Testis (tissue), 3 donors: Measurements from ENCODE around the gene CDK18. TPM values are rescaled to one million over a fixed set of nuclear protein-coding genes. Genes with fewer than 3 reads are reported as not detected.

Source experiments
- DNase-seq: peaks from one replicate; pipeline ENCODE4 v3.0.0-alpha.2; 2019
- H3K27ac ChIP-seq, 2 donors: fragments of 200-600 bp; sonication (generic); one replicate each; pipeline ENCODE4 v1.5.1; 2019
- H3K27me3 ChIP-seq: fragments of 200-600 bp; sonication (generic); one replicate; pipeline ENCODE4 v1.5.1; 2019
- H3K36me3 ChIP-seq: fragments of 200-600 bp; sonication (generic); one replicate; pipeline ENCODE4 v1.5.1; 2017; ENCODE audit warnings: low read depth; ENCODE audit errors: missing control alignments
- H3K4me1 ChIP-seq: fragments of 200-600 bp; sonication (generic); one replicate; pipeline ENCODE4 v1.5.1; 2019
- H3K4me3 ChIP-seq, 2 donors: fragments of 200-600 bp; sonication (generic); one replicate each; pipeline ENCODE4 v1.5.1; 2017 to 2019
- H3K9me3 ChIP-seq: fragments of 200-600 bp; sonication (generic); one replicate; pipeline ENCODE4 v1.5.1; 2017
- POLR2A ChIP-seq: fragments of 450-650 bp; IDR thresholded peaks from one replicate; pipeline ENCODE4 v1.6.1; 2017; ENCODE audit warnings: antibody characterized with exemption, mild to moderate bottlenecking, moderate library complexity
- WGBS, 2 donors: methylation state at CpG; one replicate each; pipeline ENCODE4 v1.1.5; 2018; 5-methylcytosine and 5-hydroxymethylcytosine counted together
- intact Hi-C: fragments of 100-400 bp; cut with DNase I; formaldehyde crosslinking; loops from one replicate; pipeline ENCODE4 v1.15.1; 2023; ENCODE audit warnings: low total_unique reads
- polyA plus RNA-seq: library from polyadenylated mRNA; stranded (reverse); fragments of 350-450 nt; fragmentation: Illumina TruSeq; extraction: RNeasy Lipid Tissue Mini Kit (QIAGEN cat#74804); gene quantifications from one replicate; pipeline ENCODE4 v1.2.3, GENCODE V29; 2014; ENCODE audit warnings: low read depth, low replicate concordance; ENCODE audit not compliant: insufficient read depth
- total RNA-seq, 2 donors: library from RNA; depleted of rRNA; stranded (reverse); fragments of >200 nt; gene quantifications; one replicate each; pipeline ENCODE4 v1.2.3, GENCODE V29; 2016
- TF ChIP-seq, protein P1 (sequence below), 3 experiments: fragments of 450-650 bp in 2 of 3; fragments of 200-600 bp in 1 of 3; sonication (generic) in 1 of 3; IDR thresholded peaks; one replicate each; pipeline ENCODE4 v1.5.1; 2016 to 2019; ENCODE audit warnings: antibody characterized with exemption in 3 of 3, mild to moderate bottlenecking in 2 of 3, moderate library complexity in 1 of 3

The CDK18 gene
- total and polyA plus RNA-seq, 3 donors from 2014 or later = 6.5 to 9.2 (median 8.5) TPM

DNA sequence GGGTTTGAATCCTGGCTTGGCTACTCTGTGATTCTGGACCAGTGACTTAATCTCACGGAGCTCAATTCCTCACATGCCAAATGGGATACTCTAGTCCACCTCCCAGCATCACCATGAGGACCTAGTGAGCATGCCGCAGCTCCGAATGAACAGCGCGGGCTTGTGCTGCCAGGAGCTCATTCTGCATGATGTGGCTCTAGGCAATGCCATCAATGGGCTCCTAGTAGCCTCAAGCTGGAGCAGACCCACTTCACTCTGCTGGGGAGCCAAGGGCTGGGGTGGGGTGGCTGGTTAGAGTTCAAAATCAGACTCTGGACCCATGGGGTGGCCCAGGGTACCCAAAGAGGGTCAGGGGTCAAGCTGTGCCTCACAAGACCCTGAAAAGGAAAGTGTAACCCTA lies 41.5 kb downstream of the CDK18 start:
- intact Hi-C loops = no loop called here
- H3K27me3 ChIP-seq = no peaks in the 10 kb centered on the region
- no peak for TF ChIP-seq POLR2A
- TF ChIP-seq, protein P1, sequence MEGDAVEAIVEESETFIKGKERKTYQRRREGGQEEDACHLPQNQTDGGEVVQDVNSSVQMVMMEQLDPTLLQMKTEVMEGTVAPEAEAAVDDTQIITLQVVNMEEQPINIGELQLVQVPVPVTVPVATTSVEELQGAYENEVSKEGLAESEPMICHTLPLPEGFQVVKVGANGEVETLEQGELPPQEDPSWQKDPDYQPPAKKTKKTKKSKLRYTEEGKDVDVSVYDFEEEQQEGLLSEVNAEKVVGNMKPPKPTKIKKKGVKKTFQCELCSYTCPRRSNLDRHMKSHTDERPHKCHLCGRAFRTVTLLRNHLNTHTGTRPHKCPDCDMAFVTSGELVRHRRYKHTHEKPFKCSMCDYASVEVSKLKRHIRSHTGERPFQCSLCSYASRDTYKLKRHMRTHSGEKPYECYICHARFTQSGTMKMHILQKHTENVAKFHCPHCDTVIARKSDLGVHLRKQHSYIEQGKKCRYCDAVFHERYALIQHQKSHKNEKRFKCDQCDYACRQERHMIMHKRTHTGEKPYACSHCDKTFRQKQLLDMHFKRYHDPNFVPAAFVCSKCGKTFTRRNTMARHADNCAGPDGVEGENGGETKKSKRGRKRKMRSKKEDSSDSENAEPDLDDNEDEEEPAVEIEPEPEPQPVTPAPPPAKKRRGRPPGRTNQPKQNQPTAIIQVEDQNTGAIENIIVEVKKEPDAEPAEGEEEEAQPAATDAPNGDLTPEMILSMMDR (IDR thresholded peaks at IDR 0.05) = no peak

DNA sequence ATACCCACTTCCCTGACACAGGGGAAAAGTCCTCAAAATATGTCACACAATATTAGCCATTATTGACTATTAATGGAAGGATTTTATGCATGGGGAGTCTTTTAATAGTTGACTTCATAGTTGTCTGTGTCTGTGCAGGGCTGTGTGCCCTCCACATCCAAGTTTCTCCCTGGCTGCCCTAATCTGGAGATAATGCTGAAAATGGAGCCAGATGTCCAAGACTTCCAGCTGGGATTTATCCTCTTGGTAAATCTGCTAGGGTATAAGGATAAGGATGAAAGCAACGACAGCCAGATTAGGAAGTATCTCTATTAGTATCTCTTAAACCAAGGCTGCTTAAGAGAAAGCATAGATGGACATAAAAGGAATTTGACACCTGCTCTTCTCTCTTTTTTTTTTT lies 42.1 kb downstream of the CDK18 start:
- no peaks in the 10 kb centered on the region for H3K36me3 ChIP-seq
- TF ChIP-seq, protein P1 (IDR thresholded peaks at IDR 0.05) = no peak
- no peak for TF ChIP-seq POLR2A
- no peak overlapping the region for H3K27ac ChIP-seq
- no peaks in the 10 kb centered on the region for H3K9me3 ChIP-seq
- WGBS, 2 donors = 58 to 67% methylated on average over 1 of the region's 1 CpG
- H3K4me3 ChIP-seq = no peak overlapping the region
- H3K4me1 ChIP-seq = peaks cover 10% of the 10 kb centered on the region
- no peaks in the 10 kb centered on the region for H3K27me3 ChIP-seq
- DNase-seq = no peak
- intact Hi-C loops = no loop called here

More for the DNA sequence above, 41.5 kb downstream of the CDK18 start:
- H3K27ac ChIP-seq = no peak overlapping the region
- no peak overlapping the region for H3K4me3 ChIP-seq
- 87 to 91% methylated on average over 3 to 5 of the region's 5 CpGs for WGBS, 2 donors
- no peaks in the 10 kb centered on the region for H3K9me3 ChIP-seq
- H3K4me1 ChIP-seq = peaks cover 10% of the 10 kb centered on the region
- no peak for DNase-seq
- no peaks in the 10 kb centered on the region for H3K36me3 ChIP-seq

DNA sequence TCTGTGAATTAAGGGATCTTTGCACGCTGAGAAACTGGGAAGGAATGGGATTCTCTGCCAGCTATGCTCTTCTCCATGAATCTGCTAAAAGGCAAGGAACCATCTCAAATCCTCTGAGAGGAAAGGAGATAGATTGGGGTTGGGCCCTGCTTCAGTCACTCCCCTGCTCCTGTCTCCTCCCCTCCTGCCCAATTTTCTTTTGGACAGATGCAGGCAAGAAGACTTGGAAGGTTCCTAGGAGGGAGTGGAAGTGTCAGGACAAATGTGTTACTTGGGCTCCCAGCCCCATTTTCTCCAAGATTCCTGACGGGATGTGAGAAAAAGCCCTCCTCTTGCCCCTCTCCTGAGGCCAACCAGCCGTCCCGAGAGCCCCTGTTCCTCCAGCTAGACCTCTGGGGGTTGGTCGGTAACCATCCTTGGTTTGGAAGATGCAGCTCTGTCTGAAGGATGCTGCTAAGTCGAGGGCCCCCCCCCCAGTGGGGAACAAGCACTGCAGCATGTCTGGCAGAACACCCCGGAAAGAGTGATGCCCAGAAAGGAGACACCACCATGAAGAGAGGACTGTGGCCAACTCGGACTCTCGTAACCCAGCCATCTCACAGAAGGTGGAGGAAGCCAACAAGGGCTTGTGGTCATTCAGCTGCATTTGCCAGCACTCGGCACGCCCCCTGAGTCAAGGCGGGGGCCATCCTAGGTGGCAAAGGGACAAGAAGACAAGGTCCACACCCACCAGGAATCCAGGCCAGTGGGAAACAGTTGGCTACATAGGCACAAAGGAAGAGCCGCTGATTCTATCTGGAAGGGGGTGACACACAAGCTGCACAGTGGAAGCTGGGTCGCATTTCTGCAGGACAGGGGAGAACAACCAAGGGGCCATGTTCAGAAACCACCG lies 43.7 kb downstream of the CDK18 start:
- Histone ChIP-seq H3K4me1 (peaks cover 8% of the 10 kb centered on the region), H3K27ac (no peak overlapping the region), H3K4me3 (no peak overlapping the region), H3K9me3 (no peaks in the 10 kb centered on the region), H3K27me3 (no peaks in the 10 kb centered on the region), H3K36me3 (no peaks in the 10 kb centered on the region)
- TF ChIP-seq POLR2A = no peak
- TF ChIP-seq, protein P1 (IDR thresholded peaks at IDR 0.05) = no peak
- no peak for DNase-seq
- WGBS, 2 donors = 72% methylated on average over 14 to 15 of the region's 15 CpGs
- intact Hi-C loops = no loop called here

DNA sequence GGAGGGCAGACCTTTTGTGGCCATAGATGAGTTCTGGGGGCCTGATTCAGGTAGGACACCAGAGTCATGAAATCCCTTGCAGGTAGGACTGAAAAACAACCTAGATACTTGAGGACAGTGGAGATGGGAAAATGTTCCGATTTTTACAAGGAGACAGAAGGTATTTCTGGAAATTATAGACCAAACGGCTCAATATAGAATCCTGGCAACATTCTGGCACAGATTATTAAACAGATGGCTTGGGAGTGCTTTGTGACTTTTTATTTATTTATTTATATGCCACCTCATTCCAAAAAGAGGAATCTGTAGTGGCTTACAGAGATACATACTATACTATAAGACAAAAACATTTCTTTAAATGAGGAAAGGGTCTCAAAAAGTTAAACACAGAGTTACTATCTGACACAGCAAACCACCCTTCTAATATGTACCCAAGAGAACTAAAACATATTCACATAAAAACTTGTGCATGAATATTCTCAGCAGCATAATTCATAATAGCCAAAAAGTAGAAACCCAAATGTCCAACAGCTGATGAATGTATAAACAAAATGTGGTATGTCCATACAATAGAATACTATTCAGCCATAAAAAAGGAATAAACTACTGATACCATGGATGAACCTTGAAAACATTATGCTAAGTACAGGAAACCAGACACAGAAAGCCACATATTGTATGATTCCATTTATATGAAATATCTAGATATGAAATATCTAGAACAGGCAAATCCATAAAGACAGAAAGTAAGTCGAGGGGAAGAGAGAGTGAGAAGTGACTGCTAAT lies 49.8 kb downstream of the CDK18 start:
- no peaks in the 10 kb centered on the region for H3K9me3 ChIP-seq
- H3K36me3 ChIP-seq = no peaks in the 10 kb centered on the region
- 81 to 89% methylated on average over 3 of the region's 3 CpGs for WGBS, 2 donors
- H3K27ac ChIP-seq = no peak overlapping the region
- intact Hi-C loops = no loop called here
- no peak for DNase-seq
- H3K4me3 ChIP-seq = no peak overlapping the region
- H3K4me1 ChIP-seq = no peaks in the 10 kb centered on the region
- TF ChIP-seq, protein P1 (IDR thresholded peaks at IDR 0.05) = no peak
- no peak for TF ChIP-seq POLR2A
- no peaks in the 10 kb centered on the region for H3K27me3 ChIP-seq
